Measurements from ENCODE around the gene PNISR. TPM values are rescaled to one million over a fixed set of nuclear protein-coding genes. Genes with fewer than 3 reads are reported as not detected.

PNISR gene
- total RNA-seq, 2 experiments from 2014 or later = 310 to 317 TPM

DNA sequence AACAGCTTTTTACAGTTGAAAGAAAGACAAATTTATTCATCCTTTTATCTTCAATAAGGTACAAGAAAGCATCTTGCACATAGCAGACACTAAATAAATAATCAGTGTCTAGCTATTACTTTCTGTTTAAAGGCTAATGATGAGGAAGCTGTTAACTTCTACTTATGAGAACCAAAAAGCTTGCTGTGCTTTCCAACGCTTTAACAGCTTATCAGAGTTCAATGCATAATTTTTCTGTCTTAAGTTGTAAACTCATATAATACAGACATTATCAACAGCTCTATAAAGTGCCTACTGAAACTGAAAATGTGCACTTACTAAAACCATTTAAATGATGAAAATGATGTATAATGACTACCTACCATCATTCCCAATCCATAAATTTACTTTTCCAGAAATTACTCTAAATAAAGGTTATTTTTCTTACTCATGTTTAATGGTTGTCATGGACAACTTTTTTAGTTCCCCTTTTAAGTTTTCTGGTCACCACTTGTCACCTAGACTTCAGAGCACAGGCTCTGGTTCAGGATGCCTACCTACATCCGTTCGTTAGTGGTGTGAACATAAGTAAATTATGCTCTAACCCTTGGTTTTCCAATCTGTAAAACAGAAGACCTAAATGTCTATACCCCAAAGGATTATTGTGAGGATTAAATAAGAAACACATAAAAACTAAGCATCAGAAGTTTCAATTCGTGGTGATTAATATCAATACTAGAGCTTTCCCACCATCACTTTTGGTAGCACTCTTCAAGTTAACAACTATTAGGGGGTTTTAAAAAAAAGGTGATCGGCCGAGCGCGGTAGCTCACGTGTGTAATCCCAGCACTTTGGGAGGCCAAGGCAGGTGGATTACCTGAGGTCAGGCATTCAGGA, 8.0 kb downstream of the PNISR start:
- ChIA-PET CTCF (interaction anchor here (1.3 to 1.6 kb wide), 2 partner anchors 9 to 14 kb away, joined by 4 to 5 read pairs; no protein-coding TSS in a partner anchor), POLR2A (interaction anchor here (5.2 kb wide), 1 partner anchor 8 kb away, joined by 41 read pairs; the partner anchor contains the start of gene PNISR)
- intact Hi-C loops (cut with DNase I, micrococcal nuclease) = no loop called here
- H3K9me3 ChIP-seq (ENCODE audit: control insufficient read depth in 1 of 2, insufficient read depth in 1 of 2, low read length in 2 of 2) = no peaks in the 10 kb centered on the region
- peak overlapping the region; percentile 72 for H3K27ac Mint-ChIP-seq
- H3K27ac ChIP-seq (ENCODE audit: low read depth in 1 of 2, low read length in 2 of 2) = no peak overlapping the region
- ATAC-seq (ENCODE audit: poor library complexity) = no peak
- no peak for DNase-seq
- H3K27me3 Mint-ChIP-seq = no peaks in the 10 kb centered on the region
- TF ChIP-seq, protein P1, sequence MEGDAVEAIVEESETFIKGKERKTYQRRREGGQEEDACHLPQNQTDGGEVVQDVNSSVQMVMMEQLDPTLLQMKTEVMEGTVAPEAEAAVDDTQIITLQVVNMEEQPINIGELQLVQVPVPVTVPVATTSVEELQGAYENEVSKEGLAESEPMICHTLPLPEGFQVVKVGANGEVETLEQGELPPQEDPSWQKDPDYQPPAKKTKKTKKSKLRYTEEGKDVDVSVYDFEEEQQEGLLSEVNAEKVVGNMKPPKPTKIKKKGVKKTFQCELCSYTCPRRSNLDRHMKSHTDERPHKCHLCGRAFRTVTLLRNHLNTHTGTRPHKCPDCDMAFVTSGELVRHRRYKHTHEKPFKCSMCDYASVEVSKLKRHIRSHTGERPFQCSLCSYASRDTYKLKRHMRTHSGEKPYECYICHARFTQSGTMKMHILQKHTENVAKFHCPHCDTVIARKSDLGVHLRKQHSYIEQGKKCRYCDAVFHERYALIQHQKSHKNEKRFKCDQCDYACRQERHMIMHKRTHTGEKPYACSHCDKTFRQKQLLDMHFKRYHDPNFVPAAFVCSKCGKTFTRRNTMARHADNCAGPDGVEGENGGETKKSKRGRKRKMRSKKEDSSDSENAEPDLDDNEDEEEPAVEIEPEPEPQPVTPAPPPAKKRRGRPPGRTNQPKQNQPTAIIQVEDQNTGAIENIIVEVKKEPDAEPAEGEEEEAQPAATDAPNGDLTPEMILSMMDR (IDR thresholded peaks at IDR 0.05) = no peak
- H3K36me3 Mint-ChIP-seq (ENCODE audit: low read depth) = peaks cover 56% of the 10 kb centered on the region
- H3K4me1 Mint-ChIP-seq (ENCODE audit: low read depth) = peaks cover 75% of the 10 kb centered on the region
- peak overlapping the region; percentile 54 for H3K4me3 Mint-ChIP-seq
- no peaks in the 10 kb centered on the region for H3K9me3 Mint-ChIP-seq
- H3K4me1 ChIP-seq (ENCODE audit: insufficient read depth, low read length) = peaks cover 25% of the 10 kb centered on the region
- H3K36me3 ChIP-seq (ENCODE audit: insufficient read depth, low read length) = peaks cover 48% of the 10 kb centered on the region
- no peak overlapping the region for H3K4me3 ChIP-seq (ENCODE audit: low read length)
- H3K27me3 ChIP-seq (ENCODE audit: control insufficient read depth in 1 of 2, insufficient read depth in 2 of 2, low read length in 2 of 2) = no peaks in the 10 kb centered on the region

GRCh38 chr6:99416226-99416625, 8.9 kb downstream of the PNISR start:
- Histone ChIP-seq H3K27me3 (ENCODE audit: control insufficient read depth in 1 of 2, insufficient read depth in 2 of 2, low read length in 2 of 2) (no peaks in the 10 kb centered on the region), H3K9me3 (ENCODE audit: control insufficient read depth in 1 of 2, insufficient read depth in 1 of 2, low read length in 2 of 2) (no peaks in the 10 kb centered on the region), H3K4me1 (ENCODE audit: insufficient read depth, low read length) (peaks cover 19% of the 10 kb centered on the region), H3K36me3 (ENCODE audit: insufficient read depth, low read length) (peaks cover 50% of the 10 kb centered on the region), H3K27ac (ENCODE audit: low read depth in 1 of 2, low read length in 2 of 2) (no peak overlapping the region), H3K4me3 (ENCODE audit: low read length) (no peak overlapping the region)
- CTCF ChIA-PET = interaction anchor here (1.6 kb wide), 1 partner anchor 10 kb away, joined by 5 read pairs; no protein-coding TSS in a partner anchor
- H3K9me3 Mint-ChIP-seq = no peaks in the 10 kb centered on the region
- H3K4me1 Mint-ChIP-seq (ENCODE audit: low read depth) = peaks cover 73% of the 10 kb centered on the region
- POLR2A ChIA-PET = interaction anchor here (5.2 kb wide), 1 partner anchor 9 kb away, joined by 41 read pairs; the partner anchor contains the start of gene PNISR
- peak overlapping the region; percentile 25 for H3K4me3 Mint-ChIP-seq
- intact Hi-C loops (cut with DNase I, micrococcal nuclease) = no loop called here
- no peaks in the 10 kb centered on the region for H3K27me3 Mint-ChIP-seq
- H3K27ac Mint-ChIP-seq = peak overlapping the region; percentile 9
- DNase-seq = no peak
- H3K36me3 Mint-ChIP-seq (ENCODE audit: low read depth) = peaks cover 58% of the 10 kb centered on the region
- TF ChIP-seq, protein P1 (IDR thresholded peaks at IDR 0.05) = no peak
- no peak for ATAC-seq (ENCODE audit: poor library complexity)

DNA sequence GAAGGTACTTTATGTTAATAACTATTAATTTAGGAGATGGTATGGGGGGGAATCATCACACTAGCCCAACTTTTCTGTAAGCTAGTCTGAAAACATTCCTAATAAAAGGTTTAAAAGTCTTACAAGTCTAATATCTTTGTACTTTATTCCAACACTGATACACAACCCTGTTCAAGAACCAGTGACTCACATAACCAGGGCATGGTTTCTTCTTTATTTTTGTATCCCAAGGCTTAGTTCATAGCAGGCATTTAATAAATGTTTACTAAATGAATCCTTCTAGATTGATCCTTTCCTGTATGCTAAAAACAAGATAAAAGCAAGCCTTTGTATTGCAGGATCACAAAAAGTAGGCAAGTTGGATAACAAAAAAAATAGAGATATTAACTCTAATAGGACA, 9.7 kb downstream of the PNISR start:
- TF ChIP-seq, protein P1 (IDR thresholded peaks at IDR 0.05) = no peak
- intact Hi-C loops (cut with DNase I, micrococcal nuclease) = no loop called here
- Mint-ChIP-seq H3K4me1 (ENCODE audit: low read depth) (peaks cover 72% of the 10 kb centered on the region), H3K4me3 (peak overlapping the region; percentile 11), H3K27me3 (no peaks in the 10 kb centered on the region), H3K36me3 (ENCODE audit: low read depth) (peaks cover 62% of the 10 kb centered on the region), H3K9me3 (no peaks in the 10 kb centered on the region), H3K27ac (no peak overlapping the region)
- Histone ChIP-seq H3K27me3 (ENCODE audit: control insufficient read depth in 1 of 2, insufficient read depth in 2 of 2, low read length in 2 of 2) (no peaks in the 10 kb centered on the region), H3K4me3 (ENCODE audit: low read length) (no peak overlapping the region), H3K9me3 (ENCODE audit: control insufficient read depth in 1 of 2, insufficient read depth in 1 of 2, low read length in 2 of 2) (no peaks in the 10 kb centered on the region), H3K27ac (ENCODE audit: low read depth in 1 of 2, low read length in 2 of 2) (no peak overlapping the region), H3K4me1 (ENCODE audit: insufficient read depth, low read length) (peaks cover 19% of the 10 kb centered on the region), H3K36me3 (ENCODE audit: insufficient read depth, low read length) (peaks cover 54% of the 10 kb centered on the region)
- CTCF ChIA-PET = interaction anchor here (0.6 kb wide), 1 partner anchor 57 kb away, joined by 3 read pairs; no protein-coding TSS in a partner anchor
- DNase-seq = no peak
- POLR2A ChIA-PET = interaction anchor here (5.2 kb wide), 1 partner anchor 10 kb away, joined by 41 read pairs; the partner anchor contains the start of gene PNISR
- no peak for ATAC-seq (ENCODE audit: poor library complexity)
